ENCODE data around the gene AKAP1. TPM values are rescaled to one million over a fixed set of nuclear protein-coding genes. Genes with fewer than 3 reads are reported as not detected.

Gene AKAP1
- total RNA-seq, 1 donor from 2014 or later = 28.7 TPM

DNA sequence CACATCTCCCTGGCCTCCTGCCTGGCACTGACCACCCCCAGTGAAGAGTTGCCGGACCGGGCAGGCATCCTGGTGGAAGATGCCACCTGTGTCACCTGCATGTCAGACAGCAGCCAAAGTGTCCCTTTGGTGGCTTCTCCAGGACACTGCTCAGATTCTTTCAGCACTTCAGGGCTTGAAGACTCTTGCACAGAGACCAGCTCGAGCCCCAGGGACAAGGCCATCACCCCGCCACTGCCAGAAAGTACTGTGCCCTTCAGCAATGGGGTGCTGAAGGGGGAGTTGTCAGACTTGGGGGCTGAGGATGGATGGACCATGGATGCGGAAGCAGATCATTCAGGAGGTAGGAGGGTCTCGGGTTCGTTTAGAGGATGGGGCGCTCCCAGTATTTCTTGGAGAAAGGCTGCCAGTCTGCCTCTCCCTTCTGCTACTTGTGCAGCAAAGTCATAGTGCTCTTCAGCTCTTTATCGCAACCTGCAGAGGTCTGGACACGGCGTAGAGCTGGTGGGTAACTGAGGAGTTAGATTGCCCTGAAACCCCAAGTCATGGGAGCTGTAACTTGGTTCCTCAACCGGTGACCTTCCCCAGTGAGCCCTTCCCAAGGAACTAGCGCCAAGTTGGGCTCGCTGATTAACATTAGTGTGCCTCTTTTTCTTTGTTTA is 21.9 kb downstream of the AKAP1 start:
- DNase-seq = no peak

GRCh38 chr17:57107498-57108101 is 22.6 kb downstream of the AKAP1 start:
- DNase-seq = no peak

GRCh38 chr17:57108671-57109392 is 23.8 kb downstream of the AKAP1 start:
- DNase-seq = no peak

DNA sequence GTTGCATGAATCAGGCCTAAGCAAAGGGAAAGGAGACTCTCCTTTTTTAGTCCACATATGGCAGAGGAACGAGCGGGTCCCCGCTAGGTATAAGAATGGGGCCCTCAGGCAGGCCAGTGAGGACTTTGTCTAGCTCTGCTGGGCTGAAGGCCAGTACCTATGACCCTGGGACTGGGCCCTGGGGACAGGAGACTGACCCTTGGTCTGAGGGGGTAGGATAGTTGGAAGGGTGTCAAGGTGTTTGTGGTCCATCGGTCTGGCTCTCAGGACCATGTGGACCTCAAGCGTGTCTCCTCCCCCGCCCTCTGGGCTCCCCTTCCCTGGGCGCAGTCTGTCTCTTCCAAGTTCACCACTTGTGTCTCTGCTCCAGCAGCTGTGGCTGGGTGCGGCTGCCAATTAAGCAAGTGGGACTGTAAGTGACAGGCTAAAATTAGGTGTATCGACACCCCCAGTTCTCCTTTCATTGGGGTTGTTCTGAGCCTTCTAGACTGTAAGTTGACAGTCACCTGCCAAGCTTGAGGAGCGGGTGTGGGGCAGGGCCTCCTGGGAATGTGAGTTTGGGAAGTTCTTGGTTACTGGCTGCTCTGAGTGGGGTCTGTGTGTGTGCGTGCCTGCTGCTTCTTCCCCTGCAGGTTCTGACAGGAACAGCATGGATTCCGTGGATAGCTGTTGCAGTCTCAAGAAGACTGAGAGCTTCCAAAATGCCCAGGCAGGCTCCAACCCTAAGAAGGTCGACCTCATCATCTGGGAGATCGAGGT is 24.5 kb downstream of the AKAP1 start:
- DNase-seq = no peak

- DNase-seq = no peak
Measured at GRCh38 chr17:57110152-57110542, 25.1 kb downstream of the AKAP1 start.

DNA sequence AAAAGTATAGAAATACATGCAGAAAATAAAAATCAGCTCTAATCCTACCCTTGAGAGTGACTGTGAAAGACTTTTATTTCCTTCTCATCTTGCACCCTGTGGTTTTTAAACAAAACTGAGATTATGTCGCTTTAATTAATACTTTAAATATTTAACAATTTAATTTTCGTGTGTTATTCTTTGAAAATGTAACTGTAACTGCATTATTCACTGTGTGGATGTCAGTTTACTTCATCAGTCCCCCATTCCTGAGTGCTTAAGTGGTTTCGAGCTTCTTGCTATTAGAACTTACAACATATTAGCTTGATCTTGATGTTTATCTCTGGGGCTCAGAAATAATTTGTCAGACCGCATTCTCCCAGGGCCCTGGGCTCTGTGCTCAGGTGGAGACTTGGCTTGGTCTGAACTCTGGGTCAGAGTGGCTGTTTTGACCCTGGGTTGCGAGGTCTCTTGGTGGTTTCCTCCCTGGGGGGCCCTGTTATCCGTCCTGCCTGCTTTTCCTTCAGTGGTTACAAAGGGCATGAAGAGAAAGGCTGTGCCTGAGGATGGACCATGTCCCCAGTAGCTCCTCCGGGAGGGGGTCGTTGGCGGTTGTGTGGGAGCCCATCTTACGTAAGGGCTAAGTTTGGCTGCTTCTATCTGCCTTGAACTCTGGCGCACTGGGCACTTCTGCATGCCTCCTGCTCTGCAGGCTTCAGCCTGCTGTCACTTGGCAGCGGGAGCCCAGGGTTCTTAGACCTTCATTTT is 25.7 kb downstream of the AKAP1 start:
- no peak for DNase-seq

GRCh38 chr17:57111386-57111785 is 26.3 kb downstream of the AKAP1 start:
- no peak for DNase-seq

GRCh38 chr17:57113011-57113410 is 28.0 kb downstream of the AKAP1 start:
- DNase-seq = no peak

DNA sequence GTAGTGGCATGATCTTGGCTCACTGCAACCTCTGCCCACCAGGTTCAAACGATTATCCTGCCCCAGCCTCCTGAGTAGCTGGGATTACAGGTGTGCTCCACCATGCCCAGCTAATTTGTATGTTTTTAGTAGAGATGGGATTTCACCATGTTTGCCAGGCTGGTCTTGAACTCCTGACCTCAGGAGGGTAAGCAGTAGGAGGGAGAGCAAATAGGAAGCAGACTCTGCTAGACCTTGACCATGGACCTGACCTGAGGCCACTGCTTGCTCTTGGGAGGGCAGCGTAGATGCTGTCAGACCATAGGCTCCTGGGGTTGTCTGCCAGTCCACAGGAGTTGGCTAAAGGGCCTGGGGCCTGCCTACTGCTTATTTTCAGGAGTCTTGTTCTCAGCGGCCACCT is 28.6 kb downstream of the AKAP1 start:
- no peak for DNase-seq

- DNase-seq = no peak
Measured at GRCh38 chr17:57114085-57114673, 29.1 kb downstream of the AKAP1 start.

GRCh38 chr17:57115377-57115776 is 30.3 kb downstream of the AKAP1 start:
- DNase-seq = no peak

DNA sequence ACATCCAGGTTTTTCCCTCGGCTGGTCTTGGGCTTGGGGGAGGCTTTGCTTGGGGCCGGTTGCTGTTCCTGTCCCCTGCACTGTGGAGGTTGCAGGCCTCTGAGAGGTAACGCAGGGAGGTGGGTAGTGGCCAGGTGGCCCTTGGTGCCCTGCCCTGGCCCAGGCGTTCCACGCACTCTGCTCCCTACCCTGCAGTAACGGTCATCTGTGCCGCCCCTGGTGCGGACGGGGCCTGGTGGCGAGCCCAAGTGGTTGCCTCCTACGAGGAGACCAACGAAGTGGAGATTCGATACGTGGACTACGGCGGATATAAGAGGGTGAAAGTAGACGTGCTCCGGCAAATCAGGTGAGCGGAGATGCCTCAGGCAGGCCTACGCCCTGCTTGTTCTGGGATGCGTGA is 30.9 kb downstream of the AKAP1 start:
- DNase-seq = no peak

GRCh38 chr17:57117798-57118197 is 32.8 kb downstream of the AKAP1 start:
- DNase-seq = no peak

GRCh38 chr17:57120814-57121213 is 35.8 kb downstream of the AKAP1 start:
- DNase-seq = no peak

DNA sequence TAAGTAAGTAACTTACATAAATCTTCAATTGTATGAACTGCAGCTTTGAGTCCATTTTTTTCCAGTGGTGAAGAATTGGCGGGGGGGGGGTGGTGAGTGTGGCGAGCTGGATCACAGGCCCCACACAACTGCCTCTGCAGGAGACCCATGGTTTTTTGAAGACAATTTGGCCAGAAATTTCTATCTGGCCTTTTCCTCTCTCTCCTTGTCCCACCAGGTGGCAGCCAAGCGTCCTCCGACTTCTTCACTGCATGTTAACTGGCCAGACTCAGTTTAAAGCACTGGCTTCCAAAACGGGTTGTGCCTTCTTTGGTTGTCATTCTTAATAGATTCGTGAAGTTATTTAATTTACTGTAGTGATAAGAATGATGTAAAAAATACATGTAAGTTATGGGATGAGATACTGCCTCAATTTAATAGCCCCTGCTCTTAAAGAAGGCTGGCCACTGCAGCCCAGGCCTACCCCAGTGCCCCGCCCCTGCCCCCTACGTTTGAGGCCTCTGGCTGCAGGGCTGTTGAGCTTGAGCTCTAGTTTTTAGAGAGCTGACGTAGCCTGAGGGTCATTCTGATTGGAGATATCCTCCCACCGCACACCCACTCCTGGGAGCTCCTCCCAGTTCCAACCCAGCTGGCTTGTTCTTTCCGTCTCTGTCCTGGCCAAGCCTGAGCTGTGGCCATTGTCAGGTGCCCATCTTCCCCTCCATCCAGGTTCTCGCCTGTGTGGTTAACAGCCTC is 36.4 kb downstream of the AKAP1 start:
- DNase-seq = no peak

DNA sequence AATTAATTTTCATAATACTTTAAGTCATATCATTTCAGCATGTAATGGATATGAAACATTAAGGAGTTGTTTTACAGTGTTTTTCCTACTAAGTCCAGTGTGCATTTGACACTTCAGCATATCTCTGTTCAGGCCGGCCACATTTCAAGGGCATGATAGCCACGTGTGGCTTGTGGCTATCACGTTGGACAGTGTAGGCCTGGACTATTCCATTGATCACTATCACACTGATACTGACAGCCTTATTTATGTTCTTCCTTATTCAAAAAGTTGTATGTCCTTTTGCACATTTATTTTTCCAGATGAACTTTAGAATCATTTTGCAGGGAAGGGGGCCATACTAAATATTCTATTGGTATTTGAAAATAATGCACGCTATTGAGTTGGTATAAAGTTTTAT is 39.0 kb downstream of the AKAP1 start:
- no peak for DNase-seq

DNA sequence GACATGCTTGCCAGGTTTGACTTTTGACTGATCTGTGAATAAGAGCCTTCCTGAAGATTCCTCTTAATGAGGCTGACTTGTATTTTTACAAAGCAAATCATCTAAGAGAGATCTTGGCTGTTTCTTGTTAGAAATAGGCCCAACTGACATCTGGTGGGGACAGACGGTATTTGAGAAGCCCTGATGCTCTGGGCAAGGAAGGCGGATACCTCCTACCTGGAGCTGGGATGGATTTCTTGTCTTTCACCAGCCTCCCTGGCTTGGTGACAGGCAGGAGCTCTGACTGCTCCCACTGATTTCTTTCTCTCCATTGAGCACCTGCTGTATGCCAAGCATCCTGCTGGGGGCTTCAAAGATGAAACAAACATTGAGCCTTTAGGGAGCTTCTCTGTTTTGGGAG is 40.4 kb downstream of the AKAP1 start:
- no peak for DNase-seq

GRCh38 chr17:57125866-57126265 is 40.8 kb downstream of the AKAP1 start:
- DNase-seq = no peak

GRCh38 chr17:57130708-57131461 is 45.8 kb downstream of the AKAP1 start:
- DNase-seq = peak; percentile 26

GRCh38 chr17:57132663-57133062 is 47.6 kb downstream of the AKAP1 start:
- no peak for DNase-seq
